Stimulated activated CD8-positive, alpha-beta memory T cell treated with anti-CD3 and anti-CD28 coated beads, Interleukin-12 subunit alpha, Interleukin-12 subunit beta, amount 100 ng/mL, for 24 hours (primary cell): ENCODE measurements around the gene CAMTA1.

Source experiments
- DNase-seq: peaks from one replicate; pipeline ENCODE4 v3.0.0-alpha.2; 2020; ENCODE audit errors: extremely low read depth

The CAMTA1 gene

GRCh38 chr1:7650801-7651200, 865.5 kb downstream of the CAMTA1 start:
- DNase-seq: no peak

DNA sequence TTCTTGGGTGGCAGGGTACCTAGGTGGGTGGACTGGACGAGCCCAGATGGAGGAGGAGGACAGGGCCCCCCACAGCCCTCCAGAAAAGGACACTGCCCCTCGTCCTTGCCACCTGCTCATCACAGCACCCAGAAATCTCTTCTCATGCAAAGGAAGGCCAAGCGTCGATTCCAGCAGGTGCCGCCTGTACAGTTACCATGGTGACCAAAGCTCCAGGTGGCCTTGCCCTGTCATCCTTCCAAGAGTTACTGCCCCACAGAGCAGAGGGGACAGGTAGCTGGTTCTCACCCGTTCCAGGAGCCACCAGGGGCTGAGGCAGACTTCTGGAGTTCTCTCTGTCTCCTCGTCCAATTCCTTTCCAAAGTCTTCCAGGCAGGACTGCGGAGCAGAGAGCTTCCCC, 865.9 kb downstream of the CAMTA1 start:
- no peak for DNase-seq

DNA sequence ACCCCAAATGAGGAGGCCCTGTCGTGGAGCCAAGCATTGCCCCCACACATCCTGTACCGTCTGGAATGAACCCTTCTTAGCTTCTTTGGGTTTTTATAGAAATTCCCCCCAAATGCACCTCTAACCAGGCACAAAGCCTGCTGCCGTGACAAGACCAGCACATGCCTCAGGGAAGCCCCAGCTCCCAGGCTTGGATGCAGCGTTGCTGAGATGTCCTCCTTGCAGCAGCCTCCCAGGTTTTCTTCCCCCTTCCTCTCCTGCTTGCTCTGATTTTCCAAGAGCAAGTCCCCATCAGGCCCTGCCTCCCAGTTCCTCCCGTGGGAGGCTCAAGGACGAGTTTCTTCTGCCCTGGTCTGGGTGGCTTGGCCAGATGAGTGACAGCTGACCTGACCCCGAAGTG, 866.8 kb downstream of the CAMTA1 start:
- DNase-seq: no peak

DNA sequence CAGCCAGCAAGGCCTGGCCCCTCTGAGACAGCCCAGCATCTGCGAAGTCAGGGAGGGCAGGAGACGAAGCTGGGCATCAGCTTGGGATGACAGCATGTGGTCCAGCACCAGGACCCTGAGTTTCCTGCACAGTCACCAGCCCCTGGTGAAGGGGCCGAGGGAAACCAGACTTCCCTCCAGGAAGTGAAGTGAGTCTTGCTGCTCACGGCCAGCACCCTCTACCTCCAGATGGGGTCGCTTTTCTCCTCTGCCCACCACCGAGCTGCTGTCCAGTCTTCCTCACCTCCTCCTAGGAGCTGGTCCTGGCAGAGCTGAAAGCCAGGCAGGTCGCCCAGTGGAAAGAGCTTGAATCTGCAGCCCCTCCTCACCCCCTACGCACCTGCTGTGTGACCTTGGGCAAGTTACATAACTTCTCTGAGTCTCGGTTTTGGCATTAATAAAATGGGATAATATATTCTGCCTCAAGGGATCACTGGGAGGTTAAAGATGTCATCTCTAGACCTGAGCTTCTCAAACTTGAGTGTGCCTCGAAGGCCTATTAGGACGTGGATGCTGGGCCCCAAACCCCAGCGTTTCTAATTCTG, 867.4 kb downstream of the CAMTA1 start:
- no peak for DNase-seq

- no peak for DNase-seq
These were observed 869.5 kb downstream of the CAMTA1 start for GRCh38 chr1:7654725-7655124.

GRCh38 chr1:7655354-7655753, 870.1 kb downstream of the CAMTA1 start:
- DNase-seq: no peak

DNA sequence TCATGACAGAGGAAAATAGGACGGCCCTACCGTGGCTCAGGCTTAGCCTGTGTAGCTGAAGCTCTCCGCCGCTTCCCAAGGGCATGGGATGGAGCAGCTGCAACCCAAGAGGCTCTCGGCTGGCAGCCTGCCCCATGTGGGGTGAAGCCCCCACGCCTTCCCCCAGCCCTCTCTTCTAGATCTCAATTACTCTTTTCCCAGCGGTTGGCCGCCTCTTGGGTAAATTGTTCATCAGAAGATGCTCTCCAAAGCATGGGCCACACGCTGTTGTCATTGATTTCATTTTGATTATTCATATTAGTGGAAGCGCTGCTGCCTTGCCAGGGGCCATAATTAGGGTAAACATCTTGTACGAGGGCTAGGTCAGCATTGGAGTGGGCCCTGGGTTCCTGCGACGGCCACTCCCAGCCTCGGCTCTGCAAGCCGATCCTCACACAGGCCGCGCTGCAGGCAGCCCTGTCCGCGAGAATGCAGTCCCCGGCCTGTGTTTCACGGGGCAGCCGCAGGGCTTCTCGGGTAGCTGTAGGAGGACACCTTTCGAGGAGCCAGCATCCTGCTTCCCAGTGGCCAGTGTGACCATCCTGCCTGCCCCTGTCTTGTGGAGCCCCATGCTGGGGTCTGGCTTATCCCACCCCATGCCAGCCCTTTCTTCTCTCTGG, 871.4 kb downstream of the CAMTA1 start:
- no peak for DNase-seq

DNA sequence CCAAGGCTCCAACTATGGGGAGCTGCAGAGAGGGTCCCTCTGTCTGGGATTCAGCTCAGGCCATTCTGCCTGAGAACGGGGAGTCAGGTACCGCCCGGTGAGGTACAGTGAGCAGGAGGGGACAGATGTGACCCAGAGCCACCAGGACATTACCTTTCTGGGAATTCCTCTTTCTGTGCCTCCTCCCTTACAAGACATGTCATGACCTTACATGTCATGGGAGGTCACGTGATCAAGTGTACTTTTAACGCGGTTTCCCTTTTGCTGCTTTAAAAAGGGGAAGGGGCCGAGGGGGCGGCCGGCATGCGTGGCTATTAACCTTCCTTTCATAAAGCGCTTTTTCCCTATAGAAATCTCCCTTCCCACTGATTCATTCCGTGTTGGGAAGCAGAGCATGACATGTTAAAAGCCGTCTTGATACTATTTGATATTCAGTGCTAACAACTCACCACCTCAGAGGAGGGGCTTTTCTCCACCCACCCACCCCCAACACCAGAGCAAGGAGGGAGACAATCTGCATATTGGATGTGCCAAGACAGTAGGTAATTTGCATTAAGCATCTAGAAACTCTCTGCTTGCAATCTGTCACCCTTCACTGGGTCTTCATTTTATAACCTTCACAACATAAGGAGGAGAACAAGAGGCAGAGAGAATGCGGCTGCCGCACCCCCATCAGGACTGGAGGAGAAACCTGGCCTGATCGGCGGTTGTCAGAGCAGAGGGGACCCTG, 872.2 kb downstream of the CAMTA1 start:
- DNase-seq: no peak

DNA sequence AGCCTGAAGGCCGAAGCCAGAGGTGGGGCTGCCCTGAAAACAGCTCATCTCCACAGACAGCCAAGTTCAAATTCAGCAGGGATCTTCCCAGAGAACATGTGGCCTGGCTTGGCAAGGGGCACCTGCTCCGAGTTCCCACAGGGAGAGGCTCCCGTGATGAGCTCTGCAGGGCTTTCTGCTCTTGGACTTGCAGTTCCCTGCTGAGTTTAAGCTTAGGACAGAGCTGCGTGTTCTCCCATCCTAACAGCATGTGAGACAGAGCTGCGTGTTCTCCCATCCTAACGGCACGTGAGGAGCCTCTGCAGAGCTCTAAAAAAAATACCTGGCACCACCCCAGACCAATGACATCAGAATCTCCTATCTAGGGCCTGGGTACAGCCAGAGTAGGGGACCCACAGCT, 872.8 kb downstream of the CAMTA1 start:
- no peak for DNase-seq

- no peak for DNase-seq
These were observed 874.3 kb downstream of the CAMTA1 start for GRCh38 chr1:7659514-7659913.

- no peak for DNase-seq
These were observed 878.3 kb downstream of the CAMTA1 start for GRCh38 chr1:7663451-7664146.

DNA sequence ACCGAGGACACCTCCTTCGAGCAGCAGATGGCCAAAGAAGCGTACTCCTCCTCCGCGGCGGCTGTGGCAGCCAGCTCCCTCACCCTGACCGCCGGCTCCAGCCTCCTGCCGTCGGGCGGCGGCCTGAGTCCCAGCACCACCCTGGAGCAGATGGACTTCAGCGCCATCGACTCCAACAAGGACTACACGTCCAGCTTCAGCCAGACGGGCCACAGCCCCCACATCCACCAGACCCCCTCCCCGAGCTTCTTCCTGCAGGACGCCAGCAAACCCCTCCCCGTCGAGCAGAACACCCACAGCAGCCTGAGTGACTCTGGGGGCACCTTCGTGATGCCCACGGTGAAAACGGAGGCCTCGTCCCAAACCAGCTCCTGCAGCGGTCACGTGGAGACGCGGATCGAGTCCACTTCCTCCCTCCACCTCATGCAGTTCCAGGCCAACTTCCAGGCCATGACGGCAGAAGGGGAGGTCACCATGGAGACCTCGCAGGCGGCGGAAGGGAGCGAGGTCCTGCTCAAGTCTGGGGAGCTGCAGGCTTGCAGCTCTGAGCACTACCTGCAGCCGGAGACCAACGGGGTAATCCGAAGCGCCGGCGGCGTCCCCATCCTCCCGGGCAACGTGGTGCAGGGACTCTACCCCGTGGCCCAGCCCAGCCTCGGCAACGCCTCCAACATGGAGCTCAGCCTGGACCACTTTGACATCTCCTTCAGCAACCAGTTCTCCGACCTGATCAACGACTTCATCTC, 879.1 kb downstream of the CAMTA1 start:
- DNase-seq: no peak

DNA sequence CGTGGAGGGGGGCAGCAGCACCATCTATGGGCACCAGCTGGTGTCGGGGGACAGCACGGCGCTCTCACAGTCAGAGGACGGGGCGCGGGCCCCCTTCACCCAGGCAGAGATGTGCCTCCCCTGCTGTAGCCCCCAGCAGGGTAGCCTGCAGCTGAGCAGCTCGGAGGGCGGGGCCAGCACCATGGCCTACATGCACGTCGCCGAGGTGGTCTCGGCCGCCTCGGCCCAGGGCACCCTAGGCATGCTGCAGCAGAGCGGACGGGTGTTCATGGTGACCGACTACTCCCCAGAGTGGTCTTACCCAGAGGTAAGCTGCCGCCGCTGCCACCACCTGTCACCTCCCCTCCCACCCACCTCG, 879.6 kb downstream of the CAMTA1 start:
- no peak for DNase-seq

DNA sequence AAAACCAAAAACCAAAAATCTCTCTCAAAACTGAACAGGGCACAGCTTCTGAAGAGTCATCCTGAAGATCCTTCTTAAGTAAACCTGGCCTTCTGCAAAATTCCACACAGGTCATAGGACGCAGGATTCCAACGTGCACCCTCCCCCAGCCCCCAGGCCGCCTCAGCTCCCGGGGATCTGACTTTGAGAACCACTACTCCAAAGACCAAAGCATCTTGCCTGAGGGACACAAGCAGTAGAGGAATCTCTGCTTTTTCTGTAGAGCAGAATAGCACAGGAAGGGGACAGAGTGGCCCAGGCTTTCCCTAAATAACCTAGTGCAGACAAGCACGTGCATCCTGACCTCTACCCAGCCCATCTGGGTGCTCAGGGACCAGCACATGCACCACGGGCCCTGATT, 881.0 kb downstream of the CAMTA1 start:
- no peak for DNase-seq

DNA sequence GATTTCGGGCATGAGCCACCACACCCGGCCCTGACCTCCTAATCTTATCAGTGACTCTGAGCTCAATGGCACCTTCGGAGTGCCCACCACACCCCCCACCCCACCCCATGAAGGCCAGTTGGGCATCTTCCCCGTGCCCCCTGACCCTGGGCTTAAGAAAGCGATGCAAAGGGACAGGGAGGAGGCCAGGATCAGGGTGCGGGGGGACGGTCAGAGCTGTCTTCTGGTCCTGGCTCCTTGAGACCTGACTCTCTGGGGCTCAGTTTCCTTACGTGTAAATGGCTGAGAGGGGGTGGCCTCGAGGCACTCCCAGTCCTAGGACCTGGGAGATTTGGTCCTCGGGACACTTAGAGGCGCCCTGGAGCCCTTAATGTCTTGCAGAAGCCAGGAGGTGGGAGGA, 881.9 kb downstream of the CAMTA1 start:
- DNase-seq: no peak

DNA sequence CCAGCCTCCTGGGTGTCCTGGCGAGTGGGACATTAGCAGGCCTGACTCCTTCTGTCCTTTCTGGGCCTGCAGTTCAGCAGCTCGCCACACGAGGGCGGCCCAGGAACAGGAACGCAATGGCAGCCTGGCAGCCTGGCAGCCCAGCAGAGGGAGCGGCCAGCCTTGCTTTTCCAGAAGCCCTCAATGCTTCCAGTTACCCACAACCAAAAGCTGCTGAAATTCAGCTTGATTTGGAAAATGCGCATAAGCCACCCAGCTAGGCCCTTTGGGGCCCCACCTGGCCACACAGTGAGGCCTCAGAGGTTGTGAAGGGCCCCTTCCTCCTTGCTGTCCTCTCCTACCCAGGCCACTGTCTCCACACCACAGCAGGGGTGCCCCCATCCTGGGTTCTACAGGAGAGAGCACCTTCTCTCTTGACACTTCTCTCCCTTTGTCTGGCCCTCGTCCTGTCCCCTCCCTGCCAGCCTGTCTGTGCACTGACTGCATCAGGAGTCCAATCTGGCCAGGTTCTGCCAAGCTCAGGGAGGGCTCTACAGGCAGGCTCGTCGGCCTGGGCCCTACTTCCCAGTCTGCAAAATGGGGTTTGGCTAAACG, 882.5 kb downstream of the CAMTA1 start:
- peak; percentile 54 for DNase-seq

DNA sequence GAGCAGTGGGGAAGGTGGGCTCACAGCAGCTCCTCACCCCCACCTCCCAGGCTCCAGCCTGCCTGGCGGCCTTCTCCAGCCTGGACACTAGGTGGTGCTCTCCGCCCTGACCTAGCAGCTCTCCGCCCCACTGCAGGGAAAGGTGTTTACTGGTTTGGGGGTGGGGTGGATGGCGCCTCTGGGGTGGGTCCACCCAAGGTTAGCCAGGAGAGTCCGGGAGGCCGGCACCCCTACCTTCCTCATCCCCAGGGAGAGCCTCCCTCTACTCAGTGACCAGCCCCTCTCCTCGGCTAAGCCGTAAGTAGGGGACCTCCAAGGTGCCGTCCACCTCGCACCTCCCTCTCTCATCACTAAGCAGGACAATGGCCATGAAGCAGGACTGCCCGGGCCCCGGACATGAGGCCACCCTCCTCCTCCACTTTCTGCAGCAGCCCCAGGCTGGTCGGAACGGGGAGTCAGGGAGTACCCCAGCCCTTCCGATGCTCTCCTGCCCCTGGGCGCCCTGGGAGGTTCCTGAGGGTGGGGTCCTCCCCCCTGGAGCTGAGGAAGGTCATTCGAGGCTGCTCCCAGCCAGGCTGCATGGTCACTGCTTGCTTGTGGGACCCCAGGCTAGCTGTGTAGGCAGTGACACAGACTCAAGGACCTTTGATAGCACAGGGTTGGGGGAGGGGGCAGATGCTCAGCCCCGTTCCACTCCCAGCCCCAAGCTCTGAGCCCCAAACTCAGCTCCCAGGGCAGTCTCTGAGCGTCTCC, 884.5 kb downstream of the CAMTA1 start:
- DNase-seq: no peak

GRCh38 chr1:7670334-7671145, 885.3 kb downstream of the CAMTA1 start:
- no peak for DNase-seq

- no peak for DNase-seq
These were observed 885.9 kb downstream of the CAMTA1 start for GRCh38 chr1:7671146-7671465.

DNA sequence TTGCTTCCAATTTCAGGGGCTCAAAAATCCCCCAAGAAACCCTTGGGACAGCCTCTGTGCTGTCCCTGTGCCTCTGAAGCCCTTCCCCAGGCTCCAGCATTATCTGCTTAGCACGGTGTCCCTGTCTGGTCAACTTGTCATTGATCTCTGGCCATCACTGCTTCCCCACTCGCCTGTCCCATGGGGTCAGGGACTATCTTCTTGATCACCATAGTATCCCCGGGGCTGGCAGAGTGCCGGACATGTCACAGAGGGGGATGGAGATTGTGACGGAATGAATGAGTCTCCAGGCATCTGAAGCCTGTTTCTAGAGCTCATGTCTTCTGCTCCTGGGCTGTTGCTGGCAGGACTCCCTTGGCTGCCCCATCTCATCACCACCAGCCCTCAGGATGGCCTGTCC, 886.4 kb downstream of the CAMTA1 start:
- DNase-seq: no peak
